B cell (primary cell): ENCODE data around the gene TLX2. TPM values are rescaled to one million over a fixed set of nuclear protein-coding genes. Genes with fewer than 3 reads are reported as not detected.

Experiments used
- ATAC-seq: fragments of 200-7000 bp; cut with Tn5 transposase; one replicate; pipeline ENCODE4 v1.10.0; 2021; ENCODE audit warnings: low read depth, mild to moderate bottlenecking, moderate number of reproducible peaks, moderate library complexity
- CTCF ChIA-PET: fragments of 350-600 bp; sonication (Branson Sonifier 250); formaldehyde crosslinking; loops from one replicate; lab custom pipeline; 2021; ENCODE audit warnings: antibody characterized with exemption, inconsistent platforms; lab: Charles Lee
- POLR2A ChIA-PET: fragments of 350-600 bp; sonication (Branson Sonifier 250); formaldehyde crosslinking; loops from one replicate; lab custom pipeline; 2021; ENCODE audit warnings: antibody characterized with exemption; lab: Charles Lee
- DNase-seq: peaks from one replicate; pipeline ENCODE4 v3.0.0; 2013
- H2AFZ ChIP-seq: 2 replicates; pipeline ENCODE4 v1.6.1; 2012; ENCODE audit warnings: mild to moderate bottlenecking, low read depth, low read length; ENCODE audit not compliant: insufficient read depth, poor library complexity, severe bottlenecking
- H3K27ac ChIP-seq, 2 donors: 1 replicate in 1 of 2; 2 replicates in 1 of 2; pipeline ENCODE4 v1.5.1; 2012 to 2013; ENCODE audit warnings: low read length in 2 of 2, mild to moderate bottlenecking in 2 of 2, moderate library complexity in 1 of 2
- H3K27me3 ChIP-seq, 4 experiments: fragments of 200-600 bp in 1 of 4; sonication (generic) in 1 of 4; replicated peaks in 1 of 4; 1 replicate in 2 of 4; 2 replicates in 2 of 4; pipeline versions ENCODE4 v1.6.1 to v1.7.0; 2013 to 2016; ENCODE audit warnings: low read length in 3 of 4, mild to moderate bottlenecking in 2 of 4, mixed read lengths in 1 of 4, moderate library complexity in 1 of 4; ENCODE audit not compliant: insufficient read depth in 4 of 4, control insufficient read depth in 3 of 4; ENCODE audit errors: control extremely low read depth in 1 of 4
- H3K36me3 ChIP-seq, 2 experiments: replicated peaks in 1 of 2; 1 replicate in 1 of 2; 2 replicates in 1 of 2; pipeline versions ENCODE4 v1.6.1 to v1.7.1; 2013; ENCODE audit warnings: low read length in 1 of 2; ENCODE audit not compliant: insufficient read depth in 2 of 2, control insufficient read depth in 1 of 2; ENCODE audit errors: control extremely low read depth in 1 of 2, extremely low read depth in 1 of 2
- H3K4me1 ChIP-seq, 2 donors: fragments of 200-600 bp in 1 of 2; sonication (generic) in 1 of 2; 1 replicate in 1 of 2; 2 replicates in 1 of 2; pipeline versions ENCODE4 v1.5.1 to v1.6.1; 2013 to 2017; ENCODE audit warnings: low read length in 2 of 2; ENCODE audit not compliant: control insufficient read depth in 2 of 2, insufficient read depth in 2 of 2
- H3K4me2 ChIP-seq: replicated peaks from 2 replicates; pipeline ENCODE3; 2012; ENCODE audit warnings: mild to moderate bottlenecking, low read depth, low read length; ENCODE audit not compliant: poor library complexity, severe bottlenecking
- H3K4me3 ChIP-seq, 5 experiments: fragments of 200-600 bp in 1 of 5; sonication (generic) in 1 of 5; 1 replicate in 3 of 5; 2 replicates in 2 of 5; pipeline versions ENCODE4 v1.5.1 to v1.7.0; 2011 to 2016; ENCODE audit warnings: low read length in 4 of 5, mild to moderate bottlenecking in 4 of 5, low read depth in 2 of 5, control low read depth in 1 of 5, moderate library complexity in 1 of 5; ENCODE audit not compliant: insufficient read depth in 1 of 5; ENCODE audit errors: control extremely low read depth in 1 of 5, extremely low read depth in 1 of 5
- H3K79me2 ChIP-seq: fragments of 200-600 bp; sonication (generic); one replicate; pipeline ENCODE4 v1.6.0; 2016; ENCODE audit warnings: low read length; ENCODE audit not compliant: control insufficient read depth, insufficient read depth
- H3K9ac ChIP-seq: fragments of 200-600 bp; sonication (generic); 2 replicates; pipeline ENCODE4 v1.6.1; 2017; ENCODE audit warnings: mild to moderate bottlenecking, low read length, moderate library complexity
- H3K9me3 ChIP-seq, 3 donors: one replicate each; pipeline versions ENCODE4 v1.6.1 to v1.7.1; 2013; ENCODE audit warnings: low read length in 2 of 3; ENCODE audit not compliant: control insufficient read depth in 2 of 3, insufficient read depth in 1 of 3; ENCODE audit errors: control extremely low read depth in 1 of 3
- H4K20me1 ChIP-seq: 2 replicates; pipeline ENCODE4 v1.6.0; 2012; ENCODE audit warnings: mild to moderate bottlenecking, low read length; ENCODE audit not compliant: insufficient read depth, control insufficient read depth, poor library complexity, severe bottlenecking
- H3K27ac Mint-ChIP-seq: one replicate; pipeline ENCODE4 v1.8.0; 2021; ENCODE audit warnings: mixed read lengths
- H3K27me3 Mint-ChIP-seq: one replicate; pipeline ENCODE4 v1.8.0; 2021; ENCODE audit warnings: mixed read lengths
- H3K4me1 Mint-ChIP-seq: one replicate; pipeline ENCODE4 v1.8.0; 2021; ENCODE audit warnings: mixed read lengths
- H3K4me3 Mint-ChIP-seq: one replicate; pipeline ENCODE4 v1.8.0; 2021; ENCODE audit warnings: mixed read lengths
- H3K9me3 Mint-ChIP-seq: one replicate; pipeline ENCODE4 v1.8.0; 2022; ENCODE audit warnings: mixed read lengths; ENCODE audit not compliant: insufficient read depth
- EZH2 ChIP-seq: IDR thresholded peaks from 2 replicates; pipeline ENCODE4 v1.6.1; 2012; ENCODE audit warnings: borderline replicate concordance, low read depth, mild to moderate bottlenecking, moderate library complexity, low read length; ENCODE audit not compliant: insufficient read depth, poor library complexity, severe bottlenecking
- WGBS: methylation state at CpG from one replicate; pipeline ENCODE4 v1.1.5; 2013; ENCODE audit warnings: missing lambda C conversion rate; ENCODE audit not compliant: insufficient coverage; 5-methylcytosine and 5-hydroxymethylcytosine counted together
- intact Hi-C: fragments of 100-400 bp; cut with micrococcal nuclease; formaldehyde crosslinking; loops from one replicate; pipeline ENCODE4 v1.10.0; 2022
- polyA plus RNA-seq: library from polyadenylated mRNA; depleted of rRNA; stranded (reverse); fragments of >200 nt; gene quantifications from 2 replicates; pipeline ENCODE4 v1.2.3, GENCODE V29; 2012
- total RNA-seq, 2 donors: library from RNA; stranded (reverse); fragments of 120-200 nt in 1 of 2; gene quantifications; 1 replicate in 1 of 2; 2 replicates in 1 of 2; pipeline versions ENCODE4 v1.2.3 to v1.2.4, GENCODE V29; 2013 to 2022
- TF ChIP-seq, protein P1 (sequence below): fragments of 200-600 bp; IDR thresholded peaks from one replicate; pipeline ENCODE4 v1.8.0; 2022; ENCODE audit warnings: antibody characterized with exemption, mild to moderate bottlenecking

The TLX2 gene
- total and polyA plus RNA-seq, 2 donors (not counting 1 experiment from before 2014, with no cell fraction given): 0.06 TPM; not detected in 1

DNA sequence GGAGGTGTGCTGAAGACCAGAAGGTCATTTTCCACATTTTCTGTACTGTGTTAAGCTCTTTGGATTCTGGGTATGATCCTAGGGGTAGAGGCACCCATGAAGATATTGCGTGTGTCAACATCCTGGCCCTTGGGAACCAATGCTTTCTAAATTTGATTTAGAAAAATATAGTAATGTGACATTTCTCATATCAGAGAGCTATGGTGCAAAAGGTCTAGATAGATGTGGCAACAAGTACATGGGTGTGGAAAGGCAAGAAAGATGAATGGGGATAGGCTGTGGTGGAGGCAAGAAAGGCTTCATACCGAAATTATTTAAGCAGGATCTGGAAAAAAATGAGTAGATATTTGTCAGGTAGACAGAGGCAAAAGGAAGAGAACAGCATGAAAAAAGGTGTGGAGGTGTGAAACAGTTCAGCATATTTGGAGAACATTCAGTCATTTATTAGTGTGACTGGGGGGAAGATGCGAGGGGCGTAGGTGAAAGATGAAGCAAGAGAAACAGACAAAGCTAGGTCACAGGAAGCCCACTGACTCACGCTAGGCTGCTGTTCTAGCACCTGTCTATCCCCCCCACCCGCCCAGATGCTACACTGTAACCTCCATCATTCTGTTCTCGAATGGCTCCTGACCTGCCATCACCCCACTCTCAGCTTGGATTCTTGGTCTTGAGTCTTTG, 52.0 kb downstream of the TLX2 start:
- H3K4me3 ChIP-seq: no peak overlapping the region
- H3K4me2 ChIP-seq: no peak overlapping the region
- no peak for ATAC-seq
- no peak for DNase-seq
- H3K27ac Mint-ChIP-seq: no peak overlapping the region
- H3K4me1 ChIP-seq: peaks cover 13 to 17% of the 10 kb centered on the region in 2 donors
- no peaks in the 10 kb centered on the region for H3K36me3 ChIP-seq
- no peaks in the 10 kb centered on the region for H3K4me1 Mint-ChIP-seq
- no peaks in the 10 kb centered on the region for H3K27me3 ChIP-seq
- H3K4me3 Mint-ChIP-seq: no peak overlapping the region
- WGBS: 93% methylated on average over 2 of the region's 7 CpGs
- TF ChIP-seq, protein P1, sequence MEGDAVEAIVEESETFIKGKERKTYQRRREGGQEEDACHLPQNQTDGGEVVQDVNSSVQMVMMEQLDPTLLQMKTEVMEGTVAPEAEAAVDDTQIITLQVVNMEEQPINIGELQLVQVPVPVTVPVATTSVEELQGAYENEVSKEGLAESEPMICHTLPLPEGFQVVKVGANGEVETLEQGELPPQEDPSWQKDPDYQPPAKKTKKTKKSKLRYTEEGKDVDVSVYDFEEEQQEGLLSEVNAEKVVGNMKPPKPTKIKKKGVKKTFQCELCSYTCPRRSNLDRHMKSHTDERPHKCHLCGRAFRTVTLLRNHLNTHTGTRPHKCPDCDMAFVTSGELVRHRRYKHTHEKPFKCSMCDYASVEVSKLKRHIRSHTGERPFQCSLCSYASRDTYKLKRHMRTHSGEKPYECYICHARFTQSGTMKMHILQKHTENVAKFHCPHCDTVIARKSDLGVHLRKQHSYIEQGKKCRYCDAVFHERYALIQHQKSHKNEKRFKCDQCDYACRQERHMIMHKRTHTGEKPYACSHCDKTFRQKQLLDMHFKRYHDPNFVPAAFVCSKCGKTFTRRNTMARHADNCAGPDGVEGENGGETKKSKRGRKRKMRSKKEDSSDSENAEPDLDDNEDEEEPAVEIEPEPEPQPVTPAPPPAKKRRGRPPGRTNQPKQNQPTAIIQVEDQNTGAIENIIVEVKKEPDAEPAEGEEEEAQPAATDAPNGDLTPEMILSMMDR: no peak
- no peak for TF ChIP-seq EZH2
- H3K9me3 Mint-ChIP-seq: no peaks in the 10 kb centered on the region
- H3K9me3 ChIP-seq: no peaks in the 10 kb centered on the region
- intact Hi-C loops: no loop called here
- H3K9ac ChIP-seq: no peak overlapping the region
- CTCF ChIA-PET: interaction anchor here (1.3 kb wide), 1 partner anchor 34 kb away, joined by 3 read pairs; no protein-coding TSS in a partner anchor
- POLR2A ChIA-PET: interaction anchor here (1.2 kb wide), 1 partner anchor 12 kb away, joined by 3 read pairs; no protein-coding TSS in a partner anchor
- H3K27me3 Mint-ChIP-seq: no peaks in the 10 kb centered on the region
- H3K79me2 ChIP-seq: peaks cover 4% of the 10 kb centered on the region
- H2AFZ ChIP-seq: no peak overlapping the region
- no peaks in the 10 kb centered on the region for H4K20me1 ChIP-seq
- H3K27ac ChIP-seq: no peak overlapping the region

DNA sequence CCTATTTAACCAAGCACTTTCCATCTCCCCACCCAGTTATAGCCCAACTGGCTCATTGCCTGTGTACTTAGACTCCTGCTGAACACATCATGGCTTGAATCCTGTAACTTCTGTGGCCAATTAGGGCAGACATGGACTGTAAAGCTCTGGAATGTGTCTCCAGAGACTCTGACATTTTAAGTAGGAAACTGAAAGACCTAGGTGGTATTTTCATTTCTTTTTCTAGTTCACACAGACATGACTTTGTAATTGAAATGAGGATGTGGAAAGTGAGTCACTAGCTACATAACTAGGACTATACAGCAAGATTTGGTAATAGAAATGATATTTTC, 52.5 kb downstream of the TLX2 start:
- no peak overlapping the region for H3K4me3 Mint-ChIP-seq
- no peak for ATAC-seq
- H3K27me3 Mint-ChIP-seq: no peaks in the 10 kb centered on the region
- intact Hi-C loops: no loop called here
- Histone ChIP-seq H3K79me2 (peaks cover 4% of the 10 kb centered on the region), H4K20me1 (no peaks in the 10 kb centered on the region), H3K36me3 (no peaks in the 10 kb centered on the region), H3K9me3 (peaks cover 0 to 3% (median 0%) of the 10 kb centered on the region in 3 donors), H3K9ac (no peak overlapping the region), H2AFZ (no peak overlapping the region), H3K27ac (no peak overlapping the region), H3K4me3 (no peak overlapping the region), H3K4me2 (no peak overlapping the region), H3K27me3 (no peaks in the 10 kb centered on the region), H3K4me1 (peaks cover 18 to 22% of the 10 kb centered on the region in 2 donors)
- H3K9me3 Mint-ChIP-seq: no peaks in the 10 kb centered on the region
- ChIA-PET POLR2A (interaction anchor here (1.2 kb wide), 1 partner anchor 11 kb away, joined by 3 read pairs; no protein-coding TSS in a partner anchor), CTCF (interaction anchor here (1.3 to 1.7 kb wide), 2 partner anchors 19 to 35 kb away, joined by 3 to 4 read pairs; no protein-coding TSS in a partner anchor)
- no peak overlapping the region for H3K27ac Mint-ChIP-seq
- no peak for DNase-seq
- no peak for TF ChIP-seq EZH2
- TF ChIP-seq, protein P1: no peak
- H3K4me1 Mint-ChIP-seq: no peaks in the 10 kb centered on the region
